Measurements from ENCODE around the gene HPCAL1. TPM values are rescaled to one million over a fixed set of nuclear protein-coding genes. Genes with fewer than 3 reads are reported as not detected.
"Not testable (repeated sequence)": the region's sequence is repeated elsewhere in the genome, so short reads cannot be mapped to it uniquely, and the experiment has no call there.

HPCAL1 gene
- total RNA-seq, 1 experiment from 2014 or later = 56.8 TPM

- no peak for DNase-seq (ENCODE audit: low read depth in 1 of 2, low spot score in 2 of 2)
- H3K27me3 ChIP-seq (replicated peaks) = no peaks in the 10 kb centered on the region
- H3K4me1 ChIP-seq (replicated peaks) = peaks cover 63% of the 10 kb centered on the region
- no peak overlapping the region for H3K4me3 ChIP-seq
- peak overlapping the region; percentile 40 for H3K27ac ChIP-seq
- no peaks in the 10 kb centered on the region for H3K9me3 ChIP-seq (replicated peaks)
- no peaks in the 10 kb centered on the region for H3K36me3 ChIP-seq
Measured at GRCh38 chr2:10285191-10285555, 17.5 kb upstream of the HPCAL1 start.

- Histone ChIP-seq H3K4me3 (no peak overlapping the region), H3K36me3 (no peaks in the 10 kb centered on the region), H3K4me1 (replicated peaks) (peaks cover 68% of the 10 kb centered on the region), H3K27me3 (replicated peaks) (no peaks in the 10 kb centered on the region), H3K9me3 (replicated peaks) (no peaks in the 10 kb centered on the region), H3K27ac (peak overlapping the region; percentile 40)
- DNase-seq (ENCODE audit: low read depth in 1 of 2, low spot score in 2 of 2) = peak; percentile 68 to 83
Measured at GRCh38 chr2:10285556-10286198, 17.0 kb upstream of the HPCAL1 start.

- DNase-seq (ENCODE audit: low read depth in 1 of 2, low spot score in 2 of 2) = no peak
- no peaks in the 10 kb centered on the region for H3K9me3 ChIP-seq (replicated peaks)
- peaks cover 68% of the 10 kb centered on the region for H3K4me1 ChIP-seq (replicated peaks)
- no peaks in the 10 kb centered on the region for H3K27me3 ChIP-seq (replicated peaks)
- H3K36me3 ChIP-seq = no peaks in the 10 kb centered on the region
- H3K27ac ChIP-seq = peak overlapping the region; percentile 40
- no peak overlapping the region for H3K4me3 ChIP-seq
Measured at GRCh38 chr2:10286216-10287037, 16.3 kb upstream of the HPCAL1 start.

GRCh38 chr2:10287761-10288160, 14.9 kb upstream of the HPCAL1 start:
- H3K36me3 ChIP-seq = no peaks in the 10 kb centered on the region
- DNase-seq (ENCODE audit: low read depth in 1 of 2, low spot score in 2 of 2) = no peak
- peaks cover 58% of the 10 kb centered on the region for H3K4me1 ChIP-seq (replicated peaks)
- no peaks in the 10 kb centered on the region for H3K9me3 ChIP-seq (replicated peaks)
- no peak overlapping the region for H3K27ac ChIP-seq
- H3K27me3 ChIP-seq (replicated peaks) = no peaks in the 10 kb centered on the region
- H3K4me3 ChIP-seq = no peak overlapping the region

- Histone ChIP-seq H3K4me3 (no peak overlapping the region), H3K36me3 (no peaks in the 10 kb centered on the region), H3K9me3 (replicated peaks) (no peaks in the 10 kb centered on the region), H3K4me1 (replicated peaks) (peaks cover 50% of the 10 kb centered on the region), H3K27ac (no peak overlapping the region), H3K27me3 (replicated peaks) (no peaks in the 10 kb centered on the region)
- no peak for DNase-seq (ENCODE audit: low read depth in 1 of 2, low spot score in 2 of 2)
Measured at GRCh38 chr2:10288606-10289005, 14.1 kb upstream of the HPCAL1 start.

GRCh38 chr2:10289352-10289751, 13.4 kb upstream of the HPCAL1 start:
- Histone ChIP-seq H3K4me3 (no peak overlapping the region), H3K27ac (peak overlapping the region; percentile 38; the same call in 1 of the 2 replicates), H3K9me3 (replicated peaks) (no peaks in the 10 kb centered on the region), H3K27me3 (replicated peaks) (no peaks in the 10 kb centered on the region), H3K36me3 (no peaks in the 10 kb centered on the region), H3K4me1 (replicated peaks) (peaks cover 42% of the 10 kb centered on the region)
- no peak for DNase-seq (ENCODE audit: low read depth in 1 of 2, low spot score in 2 of 2)

- Histone ChIP-seq H3K4me3 (no peak overlapping the region), H3K9me3 (replicated peaks) (no peaks in the 10 kb centered on the region), H3K36me3 (no peaks in the 10 kb centered on the region), H3K27me3 (replicated peaks) (no peaks in the 10 kb centered on the region), H3K27ac (peak overlapping the region; percentile 38; the same call in 1 of the 2 replicates), H3K4me1 (replicated peaks) (peaks cover 37% of the 10 kb centered on the region)
- DNase-seq (ENCODE audit: low read depth in 1 of 2, low spot score in 2 of 2) = peak; percentile 69 to 91
Measured at GRCh38 chr2:10289891-10290290, 12.8 kb upstream of the HPCAL1 start.

GRCh38 chr2:10291376-10291775, 11.3 kb upstream of the HPCAL1 start:
- peaks cover 22% of the 10 kb centered on the region for H3K4me1 ChIP-seq (replicated peaks)
- not testable (repeated sequence) for H3K9me3 ChIP-seq (replicated peaks); H3K27me3 ChIP-seq (replicated peaks); H3K4me3 ChIP-seq; H3K36me3 ChIP-seq; H3K27ac ChIP-seq; DNase-seq (ENCODE audit: low read depth in 1 of 2, low spot score in 2 of 2)

GRCh38 chr2:10292033-10292432, 10.7 kb upstream of the HPCAL1 start:
- Histone ChIP-seq H3K9me3 (replicated peaks) (no peaks in the 10 kb centered on the region), H3K4me1 (replicated peaks) (peaks cover 16% of the 10 kb centered on the region), H3K27me3 (replicated peaks) (no peaks in the 10 kb centered on the region), H3K4me3 (no peak overlapping the region), H3K27ac (no peak overlapping the region), H3K36me3 (no peaks in the 10 kb centered on the region)
- DNase-seq (ENCODE audit: low read depth in 1 of 2, low spot score in 2 of 2) = no peak

GRCh38 chr2:10293603-10294002, 9.1 kb upstream of the HPCAL1 start:
- no peak for DNase-seq (ENCODE audit: low read depth in 1 of 2, low spot score in 2 of 2)
- Histone ChIP-seq H3K27me3 (replicated peaks) (no peaks in the 10 kb centered on the region), H3K36me3 (no peaks in the 10 kb centered on the region), H3K4me3 (no peak overlapping the region), H3K4me1 (replicated peaks) (peaks cover 29% of the 10 kb centered on the region), H3K9me3 (replicated peaks) (no peaks in the 10 kb centered on the region), H3K27ac (no peak overlapping the region)

- H3K9me3 ChIP-seq (replicated peaks) = no peaks in the 10 kb centered on the region
- no peaks in the 10 kb centered on the region for H3K27me3 ChIP-seq (replicated peaks)
- H3K36me3 ChIP-seq = no peaks in the 10 kb centered on the region
- no peak for DNase-seq (ENCODE audit: low read depth in 1 of 2, low spot score in 2 of 2)
- no peak overlapping the region for H3K4me3 ChIP-seq
- no peak overlapping the region for H3K27ac ChIP-seq
- H3K4me1 ChIP-seq (replicated peaks) = peaks cover 30% of the 10 kb centered on the region
Measured at GRCh38 chr2:10294077-10294476, 8.6 kb upstream of the HPCAL1 start.

GRCh38 chr2:10295649-10296048, 7.1 kb upstream of the HPCAL1 start:
- H3K9me3 ChIP-seq (replicated peaks); H3K27me3 ChIP-seq (replicated peaks); H3K27ac ChIP-seq; DNase-seq (ENCODE audit: low read depth in 1 of 2, low spot score in 2 of 2); H3K36me3 ChIP-seq; H3K4me3 ChIP-seq: not testable (repeated sequence)
- H3K4me1 ChIP-seq (replicated peaks) = peaks cover 15% of the 10 kb centered on the region

GRCh38 chr2:10296142-10296541, 6.6 kb upstream of the HPCAL1 start:
- Histone ChIP-seq H3K4me1 (replicated peaks) (peaks cover 15% of the 10 kb centered on the region), H3K9me3 (replicated peaks) (no peaks in the 10 kb centered on the region), H3K4me3 (no peak overlapping the region), H3K36me3 (no peaks in the 10 kb centered on the region), H3K27ac (no peak overlapping the region), H3K27me3 (replicated peaks) (no peaks in the 10 kb centered on the region)
- no peak for DNase-seq (ENCODE audit: low read depth in 1 of 2, low spot score in 2 of 2)

GRCh38 chr2:10297191-10297830, 5.4 kb upstream of the HPCAL1 start:
- H3K27ac ChIP-seq = peak overlapping the region; percentile 32; the same call in 1 of the 2 replicates

More at GRCh38 chr2:10297191-10297830, 5.4 kb upstream of the HPCAL1 start:
- no peaks in the 10 kb centered on the region for H3K36me3 ChIP-seq
- no peak for DNase-seq (ENCODE audit: low read depth in 1 of 2, low spot score in 2 of 2)
- no peaks in the 10 kb centered on the region for H3K9me3 ChIP-seq (replicated peaks)
- H3K4me3 ChIP-seq = no peak overlapping the region
- no peaks in the 10 kb centered on the region for H3K27me3 ChIP-seq (replicated peaks)
- H3K4me1 ChIP-seq (replicated peaks) = peaks cover 22% of the 10 kb centered on the region
